ENCODE results near the gene MPRIP.
A peak's percentile ranks its signal among the peaks of the same experiment; 100 is the strongest.
"Not testable (repeated sequence)": the region's sequence is repeated elsewhere in the genome, so short reads cannot be mapped to it uniquely, and the experiment has no call there.

The MPRIP gene

DNA sequence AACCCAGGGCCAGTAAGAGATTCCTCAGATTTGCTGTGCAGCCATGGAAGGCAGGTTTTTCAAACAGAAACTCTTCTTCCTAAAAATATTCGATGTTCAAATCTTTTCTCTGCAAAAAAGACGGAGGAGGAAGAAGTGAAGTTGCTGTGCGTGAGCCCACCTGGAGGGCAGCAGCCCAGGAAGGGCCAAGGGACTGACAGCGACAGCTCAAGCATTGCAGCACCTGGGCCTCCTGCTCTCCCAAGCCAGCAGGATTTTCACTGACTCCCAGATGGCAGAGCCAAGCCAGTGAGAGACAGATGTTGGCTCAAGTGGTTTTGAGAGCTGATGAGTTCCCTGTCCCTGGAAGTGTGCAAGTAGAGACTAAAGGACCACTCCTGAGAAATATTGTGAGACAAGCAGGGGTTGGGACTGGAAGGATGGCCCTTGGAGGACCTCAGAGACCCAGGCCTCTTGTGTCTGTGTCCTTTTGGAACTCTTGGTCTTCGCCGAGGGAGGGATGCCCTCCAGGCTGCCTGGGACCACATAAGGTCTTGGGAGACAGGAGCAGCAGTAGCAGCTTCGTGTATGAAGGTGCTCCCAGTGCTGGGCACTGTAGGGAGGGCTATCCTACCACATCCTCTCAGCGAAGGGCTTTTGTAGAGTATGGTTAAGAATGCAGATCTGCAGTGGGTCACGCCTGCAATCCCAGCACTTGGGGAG is 41.0 kb upstream of the MPRIP start:
- TF ChIP-seq, protein P1, sequence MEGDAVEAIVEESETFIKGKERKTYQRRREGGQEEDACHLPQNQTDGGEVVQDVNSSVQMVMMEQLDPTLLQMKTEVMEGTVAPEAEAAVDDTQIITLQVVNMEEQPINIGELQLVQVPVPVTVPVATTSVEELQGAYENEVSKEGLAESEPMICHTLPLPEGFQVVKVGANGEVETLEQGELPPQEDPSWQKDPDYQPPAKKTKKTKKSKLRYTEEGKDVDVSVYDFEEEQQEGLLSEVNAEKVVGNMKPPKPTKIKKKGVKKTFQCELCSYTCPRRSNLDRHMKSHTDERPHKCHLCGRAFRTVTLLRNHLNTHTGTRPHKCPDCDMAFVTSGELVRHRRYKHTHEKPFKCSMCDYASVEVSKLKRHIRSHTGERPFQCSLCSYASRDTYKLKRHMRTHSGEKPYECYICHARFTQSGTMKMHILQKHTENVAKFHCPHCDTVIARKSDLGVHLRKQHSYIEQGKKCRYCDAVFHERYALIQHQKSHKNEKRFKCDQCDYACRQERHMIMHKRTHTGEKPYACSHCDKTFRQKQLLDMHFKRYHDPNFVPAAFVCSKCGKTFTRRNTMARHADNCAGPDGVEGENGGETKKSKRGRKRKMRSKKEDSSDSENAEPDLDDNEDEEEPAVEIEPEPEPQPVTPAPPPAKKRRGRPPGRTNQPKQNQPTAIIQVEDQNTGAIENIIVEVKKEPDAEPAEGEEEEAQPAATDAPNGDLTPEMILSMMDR (IDR thresholded peaks at IDR 0.05), result no peak
- no peak overlapping the region for H3K4me3 ChIP-seq
- no peak for DNase-seq (ENCODE audit: low spot score)

DNA sequence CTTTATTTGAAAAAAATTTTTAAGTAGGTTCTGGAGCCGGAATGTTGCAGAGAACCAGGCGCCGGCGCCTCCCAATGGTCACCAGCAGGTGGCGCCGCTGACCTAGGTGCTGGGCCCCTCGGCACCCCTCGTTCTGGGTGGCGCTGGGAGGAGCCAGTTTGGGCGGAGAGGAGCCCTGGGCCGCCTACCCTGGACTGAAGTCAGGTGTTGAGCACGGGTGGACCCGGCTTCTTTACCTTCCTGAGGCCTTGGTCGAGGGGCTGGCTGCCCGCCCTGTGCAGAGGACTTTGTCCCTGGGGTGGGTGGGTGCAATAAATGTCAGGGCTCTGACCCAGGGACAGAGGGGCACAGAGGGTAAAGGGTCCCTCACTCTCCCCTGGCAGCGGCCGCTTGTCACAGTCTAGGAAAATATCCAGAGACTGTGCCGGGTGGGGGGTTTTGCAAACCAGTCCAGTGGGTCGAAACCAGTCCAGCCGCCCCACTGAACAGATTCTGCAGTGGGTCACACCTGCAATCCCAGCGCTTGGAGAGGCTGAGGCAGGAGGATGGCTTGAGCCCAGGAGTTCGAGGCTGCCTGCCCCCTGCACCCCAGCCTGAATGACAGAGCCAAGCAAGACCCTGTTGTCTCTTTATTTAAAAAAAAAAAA is 40.3 kb upstream of the MPRIP start:
- DNase-seq (ENCODE audit: low spot score), result no peak
- no peak overlapping the region for H3K27ac ChIP-seq
- H3K4me3 ChIP-seq, result peak overlapping the region; percentile 41
- TF ChIP-seq, protein P1 (IDR thresholded peaks at IDR 0.05), result peak; percentile 97

More for the DNA sequence above, 41.0 kb upstream of the MPRIP start:
- no peak overlapping the region for H3K27ac ChIP-seq

- H3K4me3 ChIP-seq; H3K27ac ChIP-seq; DNase-seq (ENCODE audit: low spot score): not testable (repeated sequence)
Observed at GRCh38 chr17:17002731-17003715, 39.2 kb upstream of the MPRIP start.

DNA sequence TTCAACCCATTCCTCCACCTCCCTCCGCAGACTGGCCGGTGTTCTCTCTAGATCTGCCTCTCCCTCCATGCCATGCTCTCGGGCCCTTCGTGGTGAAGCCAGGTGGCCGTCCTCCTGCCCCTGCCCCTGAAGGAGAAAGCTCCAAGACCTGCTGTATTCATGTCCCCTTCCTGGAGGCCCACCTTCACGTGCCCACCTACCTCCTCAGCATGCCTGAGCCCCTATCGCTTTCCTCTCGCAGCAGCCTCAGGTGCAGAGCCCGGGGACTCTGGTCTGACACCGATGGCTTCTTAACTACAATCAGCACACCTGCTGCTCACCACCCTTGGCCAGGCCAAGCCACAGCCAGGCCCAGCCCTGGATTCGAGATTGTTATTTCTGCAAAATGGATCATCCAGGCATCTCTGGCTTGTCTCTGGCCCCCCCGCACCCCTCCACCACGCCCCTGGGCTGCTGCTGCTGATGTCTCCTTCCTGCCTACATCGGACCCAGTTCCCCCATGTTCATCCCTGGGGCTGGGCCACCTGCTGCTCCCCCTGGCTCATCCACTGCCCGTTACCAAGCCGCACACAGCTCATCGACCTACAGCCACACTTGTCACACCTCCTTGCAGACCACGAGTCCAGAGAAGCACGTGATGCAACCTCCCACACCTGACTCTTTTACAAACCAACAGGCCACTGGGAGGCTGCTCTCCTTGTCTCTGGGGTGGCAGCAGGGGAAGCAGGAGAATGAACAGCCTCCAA is 37.8 kb upstream of the MPRIP start:
- TF ChIP-seq, protein P1 (IDR thresholded peaks at IDR 0.05), result no peak
- Histone ChIP-seq H3K4me3 (no peak overlapping the region), H3K27ac (no peak overlapping the region)
- no peak for DNase-seq (ENCODE audit: low spot score)

GRCh38 chr17:17004997-17005614 is 37.2 kb upstream of the MPRIP start:
- H3K4me3 ChIP-seq; DNase-seq (ENCODE audit: low spot score); H3K27ac ChIP-seq: not testable (repeated sequence)

GRCh38 chr17:17007891-17008290 is 34.4 kb upstream of the MPRIP start:
- DNase-seq (ENCODE audit: low spot score); H3K27ac ChIP-seq; H3K4me3 ChIP-seq: not testable (repeated sequence)

DNA sequence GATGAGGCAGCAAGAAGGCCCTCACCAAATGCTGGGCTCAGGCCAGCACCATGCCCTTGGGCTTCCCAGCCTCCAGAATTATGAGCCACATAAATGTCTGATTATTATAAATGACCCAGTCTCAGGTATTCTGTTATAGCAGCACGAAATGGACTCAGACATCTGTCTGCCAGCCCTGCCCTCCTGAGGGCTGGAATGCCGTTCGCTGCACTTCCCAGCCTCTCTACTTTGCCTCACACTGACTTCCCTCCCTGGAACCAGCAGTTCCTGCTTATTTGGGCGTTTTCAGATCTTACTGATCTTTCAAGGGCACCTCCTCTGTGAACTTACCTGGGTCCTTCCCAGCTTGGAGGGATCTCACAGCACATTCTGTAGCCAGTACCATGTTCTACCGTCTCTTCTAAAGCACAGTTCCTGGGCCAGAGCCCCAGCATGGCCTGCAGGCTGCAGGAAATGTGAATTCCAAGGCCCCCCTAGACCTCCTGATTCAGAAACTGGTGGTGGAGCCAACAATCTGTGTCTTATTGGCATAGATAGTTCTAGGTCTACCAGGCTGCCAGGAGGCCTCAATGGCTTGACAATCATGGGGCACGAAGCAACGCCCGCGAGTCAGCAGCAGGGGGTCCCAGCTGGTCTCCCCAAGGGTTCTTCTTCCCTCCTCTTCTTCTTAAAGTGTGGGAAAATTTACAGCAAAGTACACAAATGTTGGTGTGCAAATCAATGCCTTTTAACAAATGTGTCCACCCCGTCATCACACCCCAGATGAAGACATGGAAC is 33.4 kb upstream of the MPRIP start:
- not testable (repeated sequence) for H3K27ac ChIP-seq; H3K4me3 ChIP-seq; DNase-seq (ENCODE audit: low spot score)

- H3K27ac ChIP-seq; H3K4me3 ChIP-seq; DNase-seq (ENCODE audit: low spot score): not testable (repeated sequence)
Observed at GRCh38 chr17:17009972-17010371, 32.3 kb upstream of the MPRIP start.

GRCh38 chr17:17010545-17011034 is 31.7 kb upstream of the MPRIP start:
- peak overlapping the region in 1 of 2 donors; percentile 84 for H3K27ac ChIP-seq
- not testable (repeated sequence) for H3K4me3 ChIP-seq; DNase-seq (ENCODE audit: low spot score)

- peak overlapping the region in 1 of 2 donors; percentile 84 for H3K27ac ChIP-seq
Observed at GRCh38 chr17:17011043-17011907, 31.0 kb upstream of the MPRIP start.

DNA sequence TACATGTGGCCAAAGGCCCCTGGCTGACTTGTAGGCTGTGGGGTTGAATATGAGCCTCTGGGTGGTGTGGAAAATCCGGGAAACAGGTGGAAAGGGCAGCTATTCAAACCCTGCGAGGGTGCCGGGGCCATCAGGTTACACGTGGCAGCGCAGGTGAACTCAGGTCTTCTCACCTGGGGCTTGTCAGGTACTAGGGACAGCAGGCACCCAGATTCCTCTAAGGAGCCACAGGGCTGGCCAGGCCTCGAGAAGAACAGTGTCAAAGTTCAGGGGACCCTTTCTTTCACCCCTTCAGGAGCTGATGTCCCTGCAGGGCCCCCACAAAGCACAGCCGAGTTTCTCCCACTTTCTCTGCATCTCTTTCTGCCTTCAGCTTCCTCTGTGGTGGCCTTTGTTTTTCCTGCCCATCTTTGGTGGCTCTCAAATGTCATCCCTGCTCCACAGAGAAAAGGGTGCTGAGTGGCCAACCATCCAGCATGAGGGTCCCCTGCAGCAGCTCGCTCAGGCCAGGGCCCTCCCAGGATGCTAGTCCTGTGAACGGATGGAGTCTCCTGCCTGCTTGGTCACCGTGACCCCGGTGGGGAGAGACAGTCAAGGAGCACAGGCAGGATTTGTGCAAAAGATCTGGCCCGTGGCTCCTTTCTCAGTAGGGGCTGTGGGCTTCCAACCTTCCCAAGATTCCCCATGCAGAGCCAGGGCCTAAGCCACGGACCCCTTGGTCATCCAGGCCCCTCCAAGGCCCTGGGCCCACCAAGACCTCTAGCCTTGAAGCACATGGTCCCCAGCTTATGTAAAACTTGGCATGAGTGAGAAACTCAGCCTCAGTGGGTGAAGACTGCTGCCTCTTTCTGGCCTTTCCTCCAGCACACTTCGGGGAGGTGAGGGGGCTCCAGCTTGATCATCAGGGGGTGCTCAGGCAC is 28.2 kb upstream of the MPRIP start:
- H3K4me3 ChIP-seq, H3K27ac ChIP-seq: not testable (repeated sequence)
- DNase-seq (ENCODE audit: low spot score), result peak; percentile 56

More at GRCh38 chr17:17011043-17011907, 31.0 kb upstream of the MPRIP start:
- not testable (repeated sequence) for DNase-seq (ENCODE audit: low spot score); H3K4me3 ChIP-seq
